Measurements from ENCODE around the gene MYO1D. TPM values are rescaled to one million over a fixed set of nuclear protein-coding genes. Genes with fewer than 3 reads are reported as not detected.

The MYO1D gene
- total RNA-seq, 1 experiment from 2014 or later: 29.9 TPM

GRCh38 chr17:32575852-32576251 lies 301.1 kb downstream of the MYO1D start:
- Mint-ChIP-seq H3K36me3 (peaks cover 2% of the 10 kb centered on the region; the same call in 1 of the 2 replicates), H3K27me3 (ENCODE audit: low read depth) (no peaks in the 10 kb centered on the region), H3K4me3 (no peak overlapping the region), H3K9me3 (peaks cover 3% of the 10 kb centered on the region), H3K4me1 (no peaks in the 10 kb centered on the region; the same call in 1 of the 2 replicates), H3K27ac (no peak overlapping the region)
- ChIA-PET CTCF (no interaction called here), POLR2A (no interaction called here)
- DNase-seq (ENCODE audit: low spot score): no peak
- no peak for ATAC-seq
- TF ChIP-seq ZNF317 (CRISPR knock-in tag; IDR thresholded peaks at IDR 0.05; ENCODE audit: borderline replicate concordance, low read depth): no peak
- no peak for TF ChIP-seq JAZF1 (CRISPR knock-in tag; IDR thresholded peaks at IDR 0.05)
- no peak for TF ChIP-seq ZNF416 (CRISPR knock-in tag; IDR thresholded peaks at IDR 0.05)
- no peak for TF ChIP-seq E2F4 (CRISPR knock-in tag; IDR thresholded peaks at IDR 0.05; ENCODE audit: borderline replicate concordance, low read depth)
- TF ChIP-seq PRRX2 (CRISPR knock-in tag; IDR thresholded peaks at IDR 0.05): no peak
- no peak for TF ChIP-seq FOXJ3 (CRISPR knock-in tag; IDR thresholded peaks at IDR 0.05; ENCODE audit: borderline replicate concordance)
- no peak for TF ChIP-seq HMGXB4 (CRISPR knock-in tag; IDR thresholded peaks at IDR 0.05)
- TF ChIP-seq JUN (CRISPR knock-in tag; IDR thresholded peaks at IDR 0.05): no peak
- no peak for TF ChIP-seq NFE2L1 (CRISPR knock-in tag; IDR thresholded peaks at IDR 0.05)
- no peak for TF ChIP-seq ESRRA (CRISPR knock-in tag; IDR thresholded peaks at IDR 0.05; ENCODE audit: borderline replicate concordance)
- no peak for TF ChIP-seq ZNF425 (CRISPR knock-in tag; conservative IDR thresholded peaks at IDR 0.05)
- no peak for TF ChIP-seq FOXK1 (CRISPR knock-in tag; IDR thresholded peaks at IDR 0.05)
- no peak for TF ChIP-seq OVOL2 (CRISPR knock-in tag; IDR thresholded peaks at IDR 0.05; ENCODE audit: borderline replicate concordance)

- Mint-ChIP-seq H3K9me3 (no peaks in the 10 kb centered on the region), H3K4me1 (peaks cover 10% of the 10 kb centered on the region), H3K36me3 (no peaks in the 10 kb centered on the region), H3K4me3 (no peak overlapping the region), H3K27me3 (ENCODE audit: low read depth) (no peaks in the 10 kb centered on the region), H3K27ac (no peak overlapping the region)
- CTCF ChIA-PET: no interaction called here
- ATAC-seq: no peak
- DNase-seq (ENCODE audit: low spot score): no peak
- POLR2A ChIA-PET: no interaction called here
- TF ChIP-seq ZNF138 (CRISPR knock-in tag; conservative IDR thresholded peaks at IDR 0.05) (no peak), ERG (CRISPR knock-in tag; IDR thresholded peaks at IDR 0.05) (no peak), EMX1 (CRISPR knock-in tag; IDR thresholded peaks at IDR 0.05) (no peak), ZNF416 (CRISPR knock-in tag; IDR thresholded peaks at IDR 0.05) (no peak), ZNF121 (CRISPR knock-in tag; IDR thresholded peaks at IDR 0.05) (no peak), GABPB1 (CRISPR knock-in tag; IDR thresholded peaks at IDR 0.05) (no peak), CTCF (IDR thresholded peaks at IDR 0.05) (no peak), ELF4 (CRISPR knock-in tag; IDR thresholded peaks at IDR 0.05; ENCODE audit: low read depth) (no peak), ETV6 (CRISPR knock-in tag; IDR thresholded peaks at IDR 0.05) (no peak), ZNF281 (CRISPR knock-in tag; IDR thresholded peaks at IDR 0.05) (no peak), HMGXB4 (CRISPR knock-in tag; IDR thresholded peaks at IDR 0.05) (no peak), OVOL2 (CRISPR knock-in tag; IDR thresholded peaks at IDR 0.05; ENCODE audit: borderline replicate concordance) (no peak), ATF1 (CRISPR knock-in tag; IDR thresholded peaks at IDR 0.05) (no peak), IRF2 (CRISPR knock-in tag; IDR thresholded peaks at IDR 0.05; ENCODE audit: borderline replicate concordance, low read depth) (no peak)
Observed at GRCh38 chr17:32570081-32570396, 306.9 kb downstream of the MYO1D start.
